K562 (cell line): ENCODE results near the gene LRMDA. TPM values are rescaled to one million over a fixed set of nuclear protein-coding genes. Genes with fewer than 3 reads are reported as not detected.

ENCODE experiments used
- ATAC-seq: fragments of 200-7000 bp; cut with Tn5 transposase; 3 replicates; pipeline ENCODE4 v1.9.1; 2020; ENCODE audit warnings: moderate library complexity
- BruUV-seq: library from RNA; stranded (reverse); fragments of 400-500 nt; replicated peaks from 2 replicates; lab custom pipeline; 2021; lab: Mats Ljungman, UMichigan
- CTCF ChIA-PET: fragments of 300-600 bp; formaldehyde crosslinking; extraction: SDS; loops from one replicate; lab custom pipeline; 2021; ENCODE audit warnings: low intra/inter-chr PET ratio; lab: Yijun Ruan, JAX
- POLR2A ChIA-PET: fragments of 300-600, 350-650 bp; sonication (Branson Sonifier 250); formaldehyde crosslinking; extraction: SDS; loops from one replicate; lab custom pipeline; 2021; ENCODE audit warnings: antibody characterized with exemption, inconsistent platforms; lab: Yijun Ruan, JAX
- DNase-seq, 4 experiments: peaks; one replicate each; pipeline versions ENCODE4 v3.0.0 to v3.0.0-alpha.2; 2011 to 2018; ENCODE audit warnings: low spot score in 3 of 4, mixed read lengths in 3 of 4; ENCODE audit errors: extremely low read depth in 1 of 4
- FAIRE-seq: peaks from 2 replicates; lab custom pipeline; 2011; peaks lifted over from hg19 to GRCh38; lab: Jason Lieb, UNC
- H2AFZ ChIP-seq: 2 replicates; pipeline ENCODE4 v1.6.0; 2011; ENCODE audit warnings: low read depth, low read length, control low read depth, inconsistent platforms
- H3K27ac ChIP-seq: fragments of 200-600 bp; 3 replicates; pipeline ENCODE4 v1.8.0; 2011; ENCODE audit warnings: low read depth, mild to moderate bottlenecking, control low read depth, inconsistent platforms, low read length, moderate library complexity, mixed read lengths; ENCODE audit errors: extremely low read depth
- H3K27me3 ChIP-seq, 2 experiments: fragments of 300-600 bp in 1 of 2; 2 replicates in 1 of 2; 3 replicates in 1 of 2; pipeline versions ENCODE4 v1.6.0 to v1.8.0; 2011; ENCODE audit warnings: inconsistent platforms in 2 of 2, low read length in 2 of 2, mild to moderate bottlenecking in 1 of 2, mixed read lengths in 1 of 2, moderate library complexity in 1 of 2; ENCODE audit not compliant: control insufficient read depth in 2 of 2, insufficient read depth in 2 of 2
- H3K36me3 ChIP-seq: fragments of 300-600 bp; 3 replicates; pipeline ENCODE4 v1.8.0; 2011; ENCODE audit warnings: mild to moderate bottlenecking, low read length, inconsistent platforms; ENCODE audit not compliant: control insufficient read depth, insufficient read depth
- H3K4me1 ChIP-seq, 2 experiments: fragments of 200-600 bp in 1 of 2; replicated peaks in 1 of 2; 2 replicates in 1 of 2; 3 replicates in 1 of 2; pipeline versions ENCODE4 v1.5.1 to v1.8.0; 2011; ENCODE audit warnings: inconsistent platforms in 2 of 2, low read length in 2 of 2, mild to moderate bottlenecking in 1 of 2, mixed read lengths in 1 of 2, moderate library complexity in 1 of 2; ENCODE audit not compliant: control insufficient read depth in 2 of 2, insufficient read depth in 2 of 2
- H3K4me2 ChIP-seq: 2 replicates; pipeline ENCODE4 v1.6.1; 2011; ENCODE audit warnings: low read length, control low read depth, inconsistent platforms, mixed read lengths; ENCODE audit not compliant: insufficient read depth
- H3K4me3 ChIP-seq: fragments of 200-600 bp; sonication (generic), shearing (Covaris generic); 2 replicates; pipeline ENCODE4 v1.5.1; 2016; ENCODE audit warnings: control low read depth, inconsistent platforms
- H3K79me2 ChIP-seq: fragments of 200-600 bp; 3 replicates; pipeline ENCODE4 v1.8.0; 2011; ENCODE audit warnings: low read length, inconsistent platforms; ENCODE audit not compliant: control insufficient read depth, insufficient read depth
- H3K9ac ChIP-seq, 2 experiments: 2 replicates each; pipeline versions ENCODE4 v1.6.0 to v1.6.1; 2011; ENCODE audit warnings: low read depth in 2 of 2, low read length in 2 of 2, control low read depth in 1 of 2, inconsistent platforms in 1 of 2, mild to moderate bottlenecking in 1 of 2, mixed read lengths in 1 of 2; ENCODE audit not compliant: insufficient read depth in 1 of 2
- H3K9me1 ChIP-seq: one replicate; pipeline ENCODE4 v1.6.0; 2011; ENCODE audit warnings: inconsistent platforms, mild to moderate bottlenecking, low read length, moderate library complexity; ENCODE audit not compliant: control insufficient read depth, insufficient read depth
- H3K9me3 ChIP-seq: replicated peaks from 2 replicates; pipeline ENCODE4 v1.5.1; 2011; ENCODE audit warnings: low read depth, low read length, inconsistent platforms; ENCODE audit not compliant: control insufficient read depth, insufficient read depth
- H4K20me1 ChIP-seq: replicated peaks from 2 replicates; pipeline ENCODE4 v1.6.1; 2011; ENCODE audit warnings: low read length, inconsistent platforms, mixed read lengths; ENCODE audit not compliant: control insufficient read depth, insufficient read depth
- BCL6 ChIP-seq: fragments of 250-450 bp; sonication (Bioruptor Pico); IDR thresholded peaks from 2 replicates; pipeline ENCODE4 v1.4.0; 2020
- CEBPB ChIP-seq: fragments of 450-650 bp; IDR thresholded peaks from 2 replicates; pipeline ENCODE4 v1.6.1; 2016; ENCODE audit warnings: missing genetic modification characterization, missing compliant biosample characterization
- CHD4 ChIP-seq: fragments of 200-600 bp; sonication (generic); IDR thresholded peaks from 3 replicates; pipeline ENCODE4 v1.6.1; 2012; ENCODE audit warnings: low read depth, mild to moderate bottlenecking, mixed read lengths, low read length, inconsistent platforms; ENCODE audit not compliant: insufficient read depth, insufficient replicate concordance, poor library complexity, severe bottlenecking
- ELK1 ChIP-seq: sonication (generic); formaldehyde crosslinking; IDR thresholded peaks from 2 replicates; pipeline ENCODE4 v1.8.1; 2022; ENCODE audit warnings: missing genetic modification reagents
- EP300 ChIP-seq: IDR thresholded peaks from 2 replicates; pipeline ENCODE4 v1.6.1; 2012; ENCODE audit warnings: low read length, improper control_type of control experiment
- HDAC1 ChIP-seq, 2 experiments: fragments of 450-650 bp; IDR thresholded peaks; 2 replicates each; pipeline ENCODE4 v1.6.1; 2016 to 2017; ENCODE audit warnings: inconsistent platforms in 1 of 2, mild to moderate bottlenecking in 1 of 2, moderate library complexity in 1 of 2
- HDAC2 ChIP-seq: fragments of 450-650 bp; IDR thresholded peaks from 2 replicates; pipeline ENCODE4 v1.6.1; 2016; ENCODE audit warnings: mild to moderate bottlenecking
- HNRNPK ChIP-seq: fragments of 200-400 bp; formaldehyde crosslinking; IDR thresholded peaks from one replicate; pipeline ENCODE4 v1.6.1; 2018; ENCODE audit warnings: mild to moderate bottlenecking, low read depth, low read length; ENCODE audit not compliant: poor library complexity, severe bottlenecking
- HNRNPUL1 ChIP-seq: fragments of 200-400 bp; formaldehyde crosslinking; IDR thresholded peaks from 2 replicates; pipeline ENCODE4 v1.6.1; 2017; ENCODE audit warnings: low read length
- HSF4 ChIP-seq: fragments of 250-450 bp; sonication (Bioruptor Pico); IDR thresholded peaks from 2 replicates; pipeline ENCODE4 v2.1.2; 2022; ENCODE audit warnings: mild to moderate bottlenecking, moderate library complexity, borderline replicate concordance
- JUN ChIP-seq, 2 experiments: sonication (generic) in 1 of 2; formaldehyde crosslinking in 1 of 2; IDR thresholded peaks; 2 replicates each; pipeline versions ENCODE4 v1.6.1 to v1.8.0; 2012 to 2022; ENCODE audit warnings: borderline replicate concordance in 2 of 2, mild to moderate bottlenecking in 2 of 2, improper control_type of control experiment in 1 of 2, low read depth in 1 of 2, low read length in 1 of 2, missing genetic modification reagents in 1 of 2
- POU5F1 ChIP-seq: fragments of 150-350 bp; IDR thresholded peaks from 2 replicates; pipeline ENCODE4 v1.6.1; 2014; ENCODE audit warnings: borderline replicate concordance, low read length, low read depth, mild to moderate bottlenecking; ENCODE audit not compliant: partially characterized antibody
- RHOXF2B ChIP-seq: fragments of 250-450 bp; sonication (Bioruptor Pico); conservative IDR thresholded peaks from 2 replicates; pipeline ENCODE4 v1.5.1; 2021
- SNAPC5 ChIP-seq: fragments of 250-450 bp; sonication (Bioruptor Pico); IDR thresholded peaks from 2 replicates; pipeline ENCODE4 v1.8.0; 2021; ENCODE audit warnings: moderate library complexity, mild to moderate bottlenecking, inconsistent platforms
- SPI1 ChIP-seq: IDR thresholded peaks from 2 replicates; pipeline ENCODE4 v1.6.1; 2011; ENCODE audit warnings: low read depth, low read length, control low read depth, borderline replicate concordance
- TBP ChIP-seq: optimal IDR thresholded peaks from 2 replicates; pipeline ENCODE3; 2011; ENCODE audit warnings: low read depth, low read length, improper control_type of control experiment
- ZBED1 ChIP-seq: IDR thresholded peaks from 2 replicates; pipeline ENCODE4 v1.6.1; 2014
- ZNF175 ChIP-seq: fragments of 200-800 bp; sonication (Bioruptor generic); IDR thresholded peaks from 2 replicates; pipeline ENCODE4 v1.6.1; 2016; ENCODE audit warnings: low read depth, mild to moderate bottlenecking, missing genetic modification characterization, missing compliant biosample characterization
- ZNF274 ChIP-seq: IDR thresholded peaks from 2 replicates; pipeline ENCODE4 v1.6.1; 2011; ENCODE audit warnings: low read depth, mild to moderate bottlenecking, low read length, moderate library complexity, borderline replicate concordance
- ZNF57 ChIP-seq: fragments of 450-650 bp; formaldehyde crosslinking; IDR thresholded peaks from 2 replicates; pipeline ENCODE4 v1.4.0; 2020; ENCODE audit warnings: mild to moderate bottlenecking, moderate library complexity
- WGBS: fragments of 100-300 bp; shearing (Covaris generic); methylation state at CpG from one replicate; pipeline ENCODE4 v1.1.6; 2016; ENCODE audit warnings: low coverage, mixed read lengths; ENCODE audit not compliant: insufficient coverage; ENCODE audit errors: missing lambda C conversion rate; 5-methylcytosine and 5-hydroxymethylcytosine counted together
- in situ Hi-C: fragments of 300-500 bp; cut with MboI; formaldehyde crosslinking; loops from 4 replicates; pipeline ENCODE4 v1.15.0; 2018; ENCODE audit warnings: inconsistent platforms, mixed read lengths
- intact Hi-C: fragments of 100-400 bp; cut with micrococcal nuclease; formaldehyde crosslinking; loops from 2 replicates; pipeline ENCODE4 v1.14.2; 2022
- polyA plus RNA-seq, 8 experiments: library from polyadenylated mRNA; depleted of rRNA in 4 of 8; stranded (reverse) in 5 of 8; unstranded in 3 of 8; fragments of >200 nt; fragmentation: Nextera tagmentation in 2 of 8; fragmentation: Illumina TruSeq in 1 of 8; extraction: Ambion mirVana in 2 of 8; extraction: Trizol in 1 of 8; gene quantifications; 2 replicates each; pipeline versions ENCODE4 v1.2.1 to v1.2.3, GENCODE V29; 2011 to 2014; ENCODE audit warnings: inconsistent platforms in 1 of 8, missing spikeins in 1 of 8
- total RNA-seq, 7 experiments: library from RNA; depleted of rRNA in 6 of 7; stranded (reverse); fragments of >200 nt in 6 of 7; fragmentation: Illumina TruSeq in 2 of 7; extraction: Trizol in 2 of 7; gene quantifications; 2 replicates each; pipeline versions ENCODE4 v1.2.1 to v1.2.3, GENCODE V29; 2011 to 2021; ENCODE audit warnings: low replicate concordance in 1 of 7

Gene LRMDA
- total and polyA plus RNA-seq, 9 of the 15 experiments (the other 6 are each of a cell fraction or from before 2014, with no cell fraction given): 0.25 TPM; not detected in 8

GRCh38 chr10:75507469-75507868, 76.0 kb downstream of the LRMDA start:
- CTCF ChIA-PET: no interaction called here
- POLR2A ChIA-PET: interaction anchor here (1.1 kb wide), 1 partner anchor 11 kb away, joined by 3 read pairs; no protein-coding TSS in a partner anchor
- Histone ChIP-seq H3K27ac (no peak overlapping the region), H3K4me2 (no peak overlapping the region), H3K9me3 (no peaks in the 10 kb centered on the region), H3K36me3 (no peaks in the 10 kb centered on the region), H4K20me1 (no peaks in the 10 kb centered on the region; the same call in 1 of the 2 replicates), H3K4me3 (no peak overlapping the region), H2AFZ (no peak overlapping the region), H3K9me1 (no peaks in the 10 kb centered on the region), H3K4me1 (no peaks in the 10 kb centered on the region), H3K79me2 (no peaks in the 10 kb centered on the region), H3K27me3 (no peaks in the 10 kb centered on the region; a peak in 1 of 5 replicates), H3K9ac (no peak overlapping the region)
- no TSS peak for BruUV-seq
- TF ChIP-seq SNAPC5 (CRISPR knock-in tag) (no peak), SPI1 (no peak), BCL6 (CRISPR knock-in tag) (no peak), HSF4 (CRISPR knock-in tag) (no peak), ZNF175 (CRISPR knock-in tag) (no peak), POU5F1 (no peak), HNRNPK (no peak), EP300 (no peak), ELK1 (CRISPR knock-in tag) (no peak), CHD4 (no peak), TBP (no peak), HDAC1 (IDR thresholded peaks at IDR 0.05) (no peak), HDAC2 (no peak), ZBED1 (no peak), ZNF57 (CRISPR knock-in tag) (no peak), CEBPB (tag) (no peak), JUN (IDR thresholded peaks at IDR 0.05; ENCODE audit: borderline replicate concordance, low read depth, low read length) (no peak), JUN (CRISPR knock-in tag; IDR thresholded peaks at IDR 0.05; ENCODE audit: borderline replicate concordance) (no peak), ZNF274 (no peak), RHOXF2B (CRISPR knock-in tag) (no peak), HNRNPUL1 (no peak)
- in situ Hi-C loops (no loop called here), intact Hi-C loops (no loop called here)
- WGBS: 4% methylated on average over 3 of the region's 3 CpGs
- no peak for DNase-seq
- ATAC-seq: no peak
- FAIRE-seq: no peak
